Lower lobe of right lung (tissue), 2 donors: Measurements from ENCODE around the gene HBE1. TPM values are rescaled to one million over a fixed set of nuclear protein-coding genes. Genes with fewer than 3 reads are reported as not detected.
A peak's percentile ranks its signal among the peaks of the same experiment; 100 is the strongest.

Source experiments
- ATAC-seq, 2 donors: fragments of 200-7000 bp; cut with Tn5 transposase; one replicate each; pipeline ENCODE4 v1.9.1; 2020 to 2022; ENCODE audit warnings: mild to moderate bottlenecking in 2 of 2, moderate library complexity in 2 of 2
- DNase-seq: peaks from one replicate; pipeline ENCODE4 v3.0.0-alpha.2; 2020
- H3K27ac ChIP-seq: fragments of 200-600 bp; one replicate; pipeline ENCODE4 v1.8.0; 2022
- H3K27me3 ChIP-seq: fragments of 200-600 bp; one replicate; pipeline ENCODE4 v1.8.0; 2022; ENCODE audit warnings: low read depth
- H3K36me3 ChIP-seq: fragments of 200-600 bp; one replicate; pipeline ENCODE4 v1.8.0; 2022; ENCODE audit warnings: mild to moderate bottlenecking
- H3K4me1 ChIP-seq: fragments of 200-600 bp; one replicate; pipeline ENCODE4 v1.8.0; 2022
- H3K4me3 ChIP-seq: fragments of 200-600 bp; one replicate; pipeline ENCODE4 v1.8.0; 2022; ENCODE audit warnings: mild to moderate bottlenecking
- H3K9me3 ChIP-seq: fragments of 200-600 bp; one replicate; pipeline ENCODE4 v1.8.0; 2022
- intact Hi-C: fragments of 100-400 bp; cut with DNase I; formaldehyde crosslinking; loops from one replicate; pipeline ENCODE4 v1.11.0; 2022
- total RNA-seq: library from RNA; stranded (reverse); fragmentation: NEBNext Ultra II Directional; extraction: Animal tissue kit (Norgen Biotek cat#: 25700); gene quantifications from one replicate; pipeline ENCODE4 v1.2.1, GENCODE V29; 2021
- TF ChIP-seq, protein P1 (sequence below): fragments of 200-600 bp; IDR thresholded peaks from one replicate; pipeline ENCODE4 v1.8.0; 2022; ENCODE audit warnings: antibody characterized with exemption, mild to moderate bottlenecking
- donor health status: DM: no; HTN: yes; CAD: no; lungs with severe emphysema.

Gene HBE1
- total RNA-seq, 1 donor from 2014 or later = not detected

DNA sequence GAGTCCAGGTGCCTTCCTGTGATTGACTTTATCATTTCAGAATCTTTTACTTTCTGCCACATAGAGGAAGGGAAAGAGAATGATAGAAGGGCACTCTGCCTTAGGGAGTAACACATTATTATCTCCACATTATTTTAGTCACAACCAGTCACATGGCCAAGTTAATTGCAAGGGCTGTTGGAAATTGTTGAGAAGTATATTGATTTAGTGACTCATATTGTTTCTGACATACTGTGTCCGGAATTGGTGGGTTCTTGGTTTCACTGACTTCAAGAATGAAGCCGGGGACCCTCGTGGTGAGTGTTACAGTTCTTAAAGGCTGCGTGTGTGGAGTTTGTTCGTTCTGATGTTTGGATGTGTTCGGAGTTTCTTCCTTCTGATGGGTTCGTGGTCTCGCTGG is 23.3 kb upstream of the HBE1 start:
- H3K4me1 ChIP-seq = no peaks in the 10 kb centered on the region
- intact Hi-C loops = no loop called here
- no peak overlapping the region for H3K27ac ChIP-seq
- H3K4me3 ChIP-seq = no peak overlapping the region
- no peaks in the 10 kb centered on the region for H3K36me3 ChIP-seq
- DNase-seq = no peak
- no peaks in the 10 kb centered on the region for H3K9me3 ChIP-seq
- ATAC-seq = no peak
- no peaks in the 10 kb centered on the region for H3K27me3 ChIP-seq
- TF ChIP-seq, protein P1, sequence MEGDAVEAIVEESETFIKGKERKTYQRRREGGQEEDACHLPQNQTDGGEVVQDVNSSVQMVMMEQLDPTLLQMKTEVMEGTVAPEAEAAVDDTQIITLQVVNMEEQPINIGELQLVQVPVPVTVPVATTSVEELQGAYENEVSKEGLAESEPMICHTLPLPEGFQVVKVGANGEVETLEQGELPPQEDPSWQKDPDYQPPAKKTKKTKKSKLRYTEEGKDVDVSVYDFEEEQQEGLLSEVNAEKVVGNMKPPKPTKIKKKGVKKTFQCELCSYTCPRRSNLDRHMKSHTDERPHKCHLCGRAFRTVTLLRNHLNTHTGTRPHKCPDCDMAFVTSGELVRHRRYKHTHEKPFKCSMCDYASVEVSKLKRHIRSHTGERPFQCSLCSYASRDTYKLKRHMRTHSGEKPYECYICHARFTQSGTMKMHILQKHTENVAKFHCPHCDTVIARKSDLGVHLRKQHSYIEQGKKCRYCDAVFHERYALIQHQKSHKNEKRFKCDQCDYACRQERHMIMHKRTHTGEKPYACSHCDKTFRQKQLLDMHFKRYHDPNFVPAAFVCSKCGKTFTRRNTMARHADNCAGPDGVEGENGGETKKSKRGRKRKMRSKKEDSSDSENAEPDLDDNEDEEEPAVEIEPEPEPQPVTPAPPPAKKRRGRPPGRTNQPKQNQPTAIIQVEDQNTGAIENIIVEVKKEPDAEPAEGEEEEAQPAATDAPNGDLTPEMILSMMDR = no peak

DNA sequence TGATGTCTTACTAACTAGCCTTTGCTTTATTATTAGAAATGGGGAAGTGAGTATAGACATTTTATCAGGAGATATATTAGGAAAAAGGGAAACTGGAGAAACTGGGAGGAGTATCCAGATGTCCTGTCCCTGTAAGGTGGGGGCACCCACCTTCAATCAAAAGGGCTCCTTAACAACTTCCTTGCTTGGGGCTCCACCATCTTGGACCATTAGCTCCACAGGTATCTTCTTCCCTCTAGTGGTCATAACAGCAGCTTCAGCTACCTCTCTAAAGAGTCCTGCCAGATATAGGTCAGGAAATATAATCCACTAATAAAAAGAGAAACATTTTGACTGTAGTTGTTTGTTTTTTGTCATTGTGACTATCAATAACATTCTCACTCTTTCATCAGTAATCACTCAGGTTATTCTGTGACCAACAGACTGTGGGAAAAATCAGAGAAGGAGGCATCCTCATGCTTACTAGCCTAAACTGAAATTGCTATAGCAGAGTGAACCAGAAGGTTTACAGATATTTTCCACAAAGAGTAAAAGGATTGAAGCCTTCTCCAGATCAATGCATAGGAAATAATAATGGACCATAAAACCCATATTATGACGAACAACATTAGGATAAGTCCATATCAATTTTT is 21.6 kb upstream of the HBE1 start:
- H3K4me3 ChIP-seq = no peak overlapping the region
- intact Hi-C loops = no loop called here
- ATAC-seq = peak in 1 of 2 donors; percentile 40
- TF ChIP-seq, protein P1 = peak; percentile 26
- no peak for DNase-seq
- H3K9me3 ChIP-seq = no peaks in the 10 kb centered on the region
- H3K27ac ChIP-seq = no peak overlapping the region
- no peaks in the 10 kb centered on the region for H3K27me3 ChIP-seq
- no peaks in the 10 kb centered on the region for H3K4me1 ChIP-seq
- no peaks in the 10 kb centered on the region for H3K36me3 ChIP-seq

GRCh38 chr11:5290106-5290505 is 20.4 kb upstream of the HBE1 start:
- no peak overlapping the region for H3K4me3 ChIP-seq
- DNase-seq (no peak), ATAC-seq (no peak)
- no peaks in the 10 kb centered on the region for H3K9me3 ChIP-seq
- intact Hi-C loops = no loop called here
- no peaks in the 10 kb centered on the region for H3K36me3 ChIP-seq
- H3K27me3 ChIP-seq = no peaks in the 10 kb centered on the region
- no peaks in the 10 kb centered on the region for H3K4me1 ChIP-seq
- no peak overlapping the region for H3K27ac ChIP-seq
- TF ChIP-seq, protein P1 = no peak

- H3K9me3 ChIP-seq = no peaks in the 10 kb centered on the region
- H3K4me1 ChIP-seq = no peaks in the 10 kb centered on the region
- no peaks in the 10 kb centered on the region for H3K27me3 ChIP-seq
- no peak overlapping the region for H3K27ac ChIP-seq
- H3K4me3 ChIP-seq = no peak overlapping the region
- intact Hi-C loops = no loop called here
- TF ChIP-seq, protein P1 = no peak
- no peak for DNase-seq
- no peak for ATAC-seq
- no peaks in the 10 kb centered on the region for H3K36me3 ChIP-seq
Observed at GRCh38 chr11:5289696-5290095, 20.0 kb upstream of the HBE1 start.

GRCh38 chr11:5288906-5289550 is 19.3 kb upstream of the HBE1 start:
- DNase-seq (no peak), ATAC-seq (no peak)
- no peaks in the 10 kb centered on the region for H3K4me1 ChIP-seq
- no peaks in the 10 kb centered on the region for H3K36me3 ChIP-seq
- no peaks in the 10 kb centered on the region for H3K9me3 ChIP-seq
- H3K27me3 ChIP-seq = no peaks in the 10 kb centered on the region
- intact Hi-C loops = no loop called here
- no peak overlapping the region for H3K27ac ChIP-seq
- no peak overlapping the region for H3K4me3 ChIP-seq
- TF ChIP-seq, protein P1 = no peak
